Measurements from ENCODE around the gene CHN2.

CHN2 gene

GRCh38 chr7:29394321-29394720, 199.7 kb downstream of the CHN2 start:
- no peak overlapping the region for H3K4me3 ChIP-seq (ENCODE audit: low read depth, low read length)
- no peak for DNase-seq (ENCODE audit: low read depth)
- no peak for TF ChIP-seq CTCF (IDR thresholded peaks at IDR 0.05; ENCODE audit: insufficient read depth, low read depth, low read length, missing control alignments)

- no peak for DNase-seq (ENCODE audit: low read depth)
- no peak overlapping the region for H3K4me3 ChIP-seq (ENCODE audit: low read depth, low read length)
- no peak for TF ChIP-seq CTCF (IDR thresholded peaks at IDR 0.05; ENCODE audit: insufficient read depth, low read depth, low read length, missing control alignments)
These were observed 202.0 kb downstream of the CHN2 start for GRCh38 chr7:29396563-29396962.

- H3K4me3 ChIP-seq (ENCODE audit: low read depth, low read length), result no peak overlapping the region
- no peak for TF ChIP-seq CTCF (IDR thresholded peaks at IDR 0.05; ENCODE audit: insufficient read depth, low read depth, low read length, missing control alignments)
- DNase-seq (ENCODE audit: low read depth), result no peak
These were observed 202.8 kb downstream of the CHN2 start for GRCh38 chr7:29397398-29397797.

- no peak for DNase-seq (ENCODE audit: low read depth)
- no peak for TF ChIP-seq CTCF (IDR thresholded peaks at IDR 0.05; ENCODE audit: insufficient read depth, low read depth, low read length, missing control alignments)
- no peak overlapping the region for H3K4me3 ChIP-seq (ENCODE audit: low read depth, low read length)
These were observed 203.4 kb downstream of the CHN2 start for GRCh38 chr7:29398011-29398410.

- TF ChIP-seq CTCF (IDR thresholded peaks at IDR 0.05; ENCODE audit: insufficient read depth, low read depth, low read length, missing control alignments), result no peak
- no peak overlapping the region for H3K4me3 ChIP-seq (ENCODE audit: low read depth, low read length)
- no peak for DNase-seq (ENCODE audit: low read depth)
These were observed 205.9 kb downstream of the CHN2 start for GRCh38 chr7:29400437-29400836.

GRCh38 chr7:29401769-29402168, 207.2 kb downstream of the CHN2 start:
- DNase-seq (ENCODE audit: low read depth), result no peak
- no peak overlapping the region for H3K4me3 ChIP-seq (ENCODE audit: low read depth, low read length)
- TF ChIP-seq CTCF (IDR thresholded peaks at IDR 0.05; ENCODE audit: insufficient read depth, low read depth, low read length, missing control alignments), result no peak

- no peak overlapping the region for H3K4me3 ChIP-seq (ENCODE audit: low read depth, low read length)
- no peak for TF ChIP-seq CTCF (IDR thresholded peaks at IDR 0.05; ENCODE audit: insufficient read depth, low read depth, low read length, missing control alignments)
- no peak for DNase-seq (ENCODE audit: low read depth)
These were observed 211.3 kb downstream of the CHN2 start for GRCh38 chr7:29405891-29406290.

All from GM12865 (cell line).